Sigmoid colon (tissue), 4 donors: ENCODE data around the gene CYP2A7.
"Not testable (repeated sequence)": the region's sequence is repeated elsewhere in the genome, so short reads cannot be mapped to it uniquely, and the experiment has no call there.

Source experiments
- POLR2AphosphoS5 ChIP-seq, 4 donors: sonication (generic); formaldehyde crosslinking; IDR thresholded peaks; one replicate each; pipeline ENCODE4 v1.6.1; 2017; ENCODE audit warnings: antibody characterized with exemption in 4 of 4
- TF ChIP-seq, protein P1 (sequence below), 4 experiments: fragments of 450-650 bp in 3 of 4; fragments of 200-600 bp in 1 of 4; IDR thresholded peaks; one replicate each; pipeline ENCODE4 v1.5.1; 2016 to 2019; ENCODE audit warnings: antibody characterized with exemption in 4 of 4, mild to moderate bottlenecking in 3 of 4, moderate library complexity in 2 of 4

DNA sequence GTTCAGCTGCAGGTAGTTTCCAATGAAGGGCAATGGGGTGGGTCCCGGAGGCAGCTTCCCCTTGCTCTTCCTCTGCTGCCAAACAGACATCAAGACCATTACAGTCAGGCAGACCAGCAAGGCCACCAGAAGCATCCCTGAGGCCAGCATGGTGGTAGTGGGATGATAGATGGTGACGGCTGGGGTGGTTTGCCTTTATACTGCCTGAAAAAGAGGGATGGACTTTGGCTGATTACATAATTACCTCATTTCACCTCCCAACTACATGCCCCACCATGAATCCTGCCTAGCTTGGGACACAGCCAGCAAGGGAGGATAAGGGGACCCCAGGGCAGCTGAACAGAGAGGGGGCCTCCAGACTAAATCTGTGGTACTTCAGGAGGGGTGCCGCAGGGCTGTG is 31.8 kb downstream of the CYP2A7 start, which contains the start of gene CYP2A6:
- not testable (repeated sequence) for TF ChIP-seq POLR2AphosphoS5 (IDR thresholded peaks at IDR 0.05)
- TF ChIP-seq, protein P1, sequence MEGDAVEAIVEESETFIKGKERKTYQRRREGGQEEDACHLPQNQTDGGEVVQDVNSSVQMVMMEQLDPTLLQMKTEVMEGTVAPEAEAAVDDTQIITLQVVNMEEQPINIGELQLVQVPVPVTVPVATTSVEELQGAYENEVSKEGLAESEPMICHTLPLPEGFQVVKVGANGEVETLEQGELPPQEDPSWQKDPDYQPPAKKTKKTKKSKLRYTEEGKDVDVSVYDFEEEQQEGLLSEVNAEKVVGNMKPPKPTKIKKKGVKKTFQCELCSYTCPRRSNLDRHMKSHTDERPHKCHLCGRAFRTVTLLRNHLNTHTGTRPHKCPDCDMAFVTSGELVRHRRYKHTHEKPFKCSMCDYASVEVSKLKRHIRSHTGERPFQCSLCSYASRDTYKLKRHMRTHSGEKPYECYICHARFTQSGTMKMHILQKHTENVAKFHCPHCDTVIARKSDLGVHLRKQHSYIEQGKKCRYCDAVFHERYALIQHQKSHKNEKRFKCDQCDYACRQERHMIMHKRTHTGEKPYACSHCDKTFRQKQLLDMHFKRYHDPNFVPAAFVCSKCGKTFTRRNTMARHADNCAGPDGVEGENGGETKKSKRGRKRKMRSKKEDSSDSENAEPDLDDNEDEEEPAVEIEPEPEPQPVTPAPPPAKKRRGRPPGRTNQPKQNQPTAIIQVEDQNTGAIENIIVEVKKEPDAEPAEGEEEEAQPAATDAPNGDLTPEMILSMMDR (IDR thresholded peaks at IDR 0.05): not testable (repeated sequence)
